ENCODE results near the gene TMEM95.

TMEM95 gene

GRCh38 chr17:7403977-7404736, 49.2 kb downstream of the TMEM95 start, which contains the start of gene TMEM256:
TSS of gene TMEM256 (minus strand) at chr17:7404097. CDS start at chr17:7404084, 13 bp downstream.
- peak; percentile 91 for DNase-seq (ENCODE audit: low read depth, low spot score)

DNA sequence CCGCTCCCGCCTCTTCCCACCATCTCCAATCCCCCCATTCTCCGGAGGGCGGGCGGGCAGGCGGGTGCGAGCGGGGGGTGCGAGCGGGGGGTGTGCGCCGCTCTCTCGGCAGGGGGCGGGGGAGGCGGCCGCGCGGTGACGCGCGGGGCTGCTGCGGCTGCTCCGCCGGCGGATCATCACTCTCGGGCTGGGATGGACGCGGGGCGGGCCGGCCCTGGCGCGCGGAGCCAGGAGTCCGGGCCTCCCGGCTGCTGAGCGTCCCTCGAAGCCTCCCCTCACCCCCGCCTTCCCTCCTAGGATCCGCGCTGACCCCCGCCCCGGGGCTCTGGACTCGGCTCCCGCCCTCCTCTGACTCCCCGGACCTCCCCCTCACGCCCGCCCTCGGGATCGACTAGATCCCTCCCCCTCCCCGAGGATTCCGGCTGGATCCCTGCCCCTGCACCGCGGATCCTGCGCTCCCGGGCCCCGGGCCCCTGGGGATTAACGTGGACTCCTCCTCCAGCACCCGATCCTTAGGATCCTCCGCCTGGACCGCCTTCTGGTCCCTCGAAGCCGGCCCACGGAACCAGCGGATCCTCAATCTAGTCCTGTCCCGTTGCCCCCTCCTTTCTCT, 49.9 kb downstream of the TMEM95 start:
- DNase-seq (ENCODE audit: low read depth, low spot score), result peak; percentile 34

GRCh38 chr17:7405350-7406234, 50.6 kb downstream of the TMEM95 start:
- DNase-seq (ENCODE audit: low read depth, low spot score), result no peak

- no peak for DNase-seq (ENCODE audit: low read depth, low spot score)
Measured at GRCh38 chr17:7406235-7406825, 51.4 kb downstream of the TMEM95 start.
